Right cardiac atrium (tissue), 5 donors: ENCODE data around the gene WLS. TPM values are rescaled to one million over a fixed set of nuclear protein-coding genes. Genes with fewer than 3 reads are reported as not detected.
"Not testable (repeated sequence)": the region's sequence is repeated elsewhere in the genome, so short reads cannot be mapped to it uniquely, and the experiment has no call there.

Experiments
- ATAC-seq, 2 donors: fragments of 200-7000 bp; cut with Tn5 transposase; one replicate each; pipeline versions ENCODE4 v1.8.0 to v1.9.1; 2020; ENCODE audit warnings: moderate library complexity in 2 of 2, mild to moderate bottlenecking in 1 of 2
- DNase-seq, 3 donors: peaks; one replicate each; pipeline ENCODE4 v3.0.0-alpha.2; 2020
- H3K27ac ChIP-seq: one replicate; pipeline ENCODE4 v1.5.1; 2013; ENCODE audit warnings: mild to moderate bottlenecking, low read length, control low read depth, moderate library complexity
- H3K27me3 ChIP-seq: one replicate; pipeline ENCODE4 v1.6.1; 2013; ENCODE audit not compliant: control insufficient read depth, insufficient read depth
- H3K4me1 ChIP-seq: one replicate; pipeline ENCODE4 v1.6.1; 2013; ENCODE audit warnings: low read length; ENCODE audit not compliant: control insufficient read depth, insufficient read depth
- H3K4me3 ChIP-seq: one replicate; pipeline ENCODE4 v1.5.1; 2013; ENCODE audit warnings: low read length, control low read depth
- H3K9me3 ChIP-seq: one replicate; pipeline ENCODE4 v1.6.1; 2013; ENCODE audit warnings: low read length; ENCODE audit not compliant: control insufficient read depth
- whole genome bisulfite sequencing: extraction: QIAGEN DNeasy Blood & Tissue Kit; methylation state at CpG from one replicate; pipeline ENCODE4 v1.1.7; 2013; 5-methylcytosine and 5-hydroxymethylcytosine counted together
- intact Hi-C, 4 donors: fragments of 100-400 bp; cut with DNase I; formaldehyde crosslinking; loops; one replicate each; pipeline versions ENCODE4 v1.11.0 to v1.14.0; 2022 to 2023
- polyA plus RNA-seq: library from polyadenylated mRNA; stranded (reverse); fragments of 200-250 nt; gene quantifications from one replicate; pipeline ENCODE4 v1.2.3, GENCODE V29; 2013
- total RNA-seq, 4 donors: library from RNA; stranded (reverse); fragmentation: NEBNext Ultra II Directional; extraction: Animal tissue kit (Norgen Biotek cat#: 25700); gene quantifications; one replicate each; pipeline ENCODE4 v1.2.1, GENCODE V29; 2021
- donor health status: healthy with polysubstance abuse.
- donor health status: DM: no; HTN: yes; CAD: no.
- donor health status: DM: no; HTN: no; CAD: no.
- donor health status: DM: no; HTN: yes; CAD: no; lungs with severe emphysema.
- donor health status: DM: yes; HTN: yes; CAD: no.

WLS gene
- total and polyA plus RNA-seq, 5 donors = 50.9 to 102 (median 101) TPM

DNA sequence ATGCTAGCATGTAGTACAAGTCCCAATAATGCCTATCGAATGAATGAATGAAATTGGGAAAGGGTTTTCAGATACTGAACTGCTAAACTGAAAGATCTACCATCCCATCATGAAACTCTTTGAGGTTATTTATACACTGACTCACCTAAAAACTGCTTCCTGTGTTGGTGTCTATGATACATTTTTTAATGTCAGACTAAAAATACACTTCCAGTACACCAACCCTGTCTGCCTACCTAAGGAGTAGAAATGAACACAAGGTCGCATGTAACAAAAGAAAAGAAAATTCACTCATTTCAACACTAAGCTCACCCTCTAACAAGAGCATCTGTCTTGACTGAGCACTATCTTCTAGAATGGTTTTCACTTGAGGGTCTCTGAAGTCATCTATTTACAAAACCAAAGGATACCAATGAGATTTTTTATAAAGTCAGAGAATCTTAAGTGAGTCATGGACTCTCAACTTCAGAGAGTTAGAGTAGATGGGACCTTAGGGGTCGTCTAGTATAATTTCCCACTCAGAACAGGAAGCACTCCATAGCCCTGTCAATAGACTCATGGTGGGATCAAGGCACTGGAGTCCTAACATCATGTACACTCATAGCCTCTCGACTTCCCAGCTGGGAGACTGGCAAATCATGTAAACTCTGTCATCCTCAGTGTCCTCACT, 53.4 kb downstream of the WLS start:
- no peak overlapping the region for H3K27ac ChIP-seq
- H3K27me3 ChIP-seq = no peaks in the 10 kb centered on the region
- ATAC-seq (no peak), DNase-seq (no peak)
- H3K9me3 ChIP-seq = no peaks in the 10 kb centered on the region
- peaks cover 9% of the 10 kb centered on the region for H3K4me1 ChIP-seq
- WGBS = 90% methylated on average over 4 of the region's 4 CpGs
- intact Hi-C loops = no loop called here
- H3K4me3 ChIP-seq = no peak overlapping the region

DNA sequence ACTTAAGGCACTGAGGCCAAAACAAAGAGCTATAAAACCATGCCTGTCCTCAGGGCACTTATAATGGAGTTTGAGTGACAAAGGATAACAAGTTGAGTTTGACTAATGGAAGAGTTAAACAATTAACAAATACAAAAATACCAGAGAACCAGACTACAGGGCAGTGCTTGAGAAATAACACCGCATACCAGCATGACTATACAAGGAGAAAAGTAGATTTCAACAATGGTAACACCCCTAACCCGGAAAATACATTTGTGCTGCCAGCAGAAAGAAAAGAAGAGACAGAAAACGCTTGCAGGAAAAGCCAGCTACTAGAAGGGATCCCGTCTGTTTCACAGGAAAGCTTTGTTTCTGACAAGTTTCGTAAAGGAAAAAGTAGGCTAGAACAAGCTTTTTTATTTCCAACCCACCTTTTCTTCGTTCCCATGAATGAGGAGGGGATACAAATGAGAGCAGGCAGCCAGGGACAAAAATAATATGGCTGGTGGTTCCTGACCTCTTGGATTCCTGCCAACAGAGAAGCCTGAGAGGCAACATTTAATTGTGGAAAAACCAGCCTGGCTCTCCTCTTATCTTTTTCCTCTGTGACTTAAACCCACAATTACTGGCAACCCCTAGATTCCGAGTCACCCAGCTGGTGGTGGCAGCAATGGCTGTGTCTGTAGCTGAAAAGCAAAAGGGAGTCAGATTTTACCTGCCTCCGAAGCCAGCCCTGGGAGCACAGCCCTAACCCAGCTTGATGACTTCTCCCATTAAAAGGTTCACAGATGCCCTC, 56.5 kb downstream of the WLS start:
- Histone ChIP-seq H3K9me3 (no peaks in the 10 kb centered on the region), H3K27me3 (no peaks in the 10 kb centered on the region), H3K4me1 (peaks cover 15% of the 10 kb centered on the region), H3K27ac (peak overlapping the region; percentile 45), H3K4me3 (no peak overlapping the region)
- peak in 1 of 3 donors; percentile 38 for DNase-seq
- intact Hi-C loops = no loop called here
- peak in 1 of 2 donors; percentile 23 for ATAC-seq
- WGBS = 58% methylated on average over 8 of the region's 8 CpGs

DNA sequence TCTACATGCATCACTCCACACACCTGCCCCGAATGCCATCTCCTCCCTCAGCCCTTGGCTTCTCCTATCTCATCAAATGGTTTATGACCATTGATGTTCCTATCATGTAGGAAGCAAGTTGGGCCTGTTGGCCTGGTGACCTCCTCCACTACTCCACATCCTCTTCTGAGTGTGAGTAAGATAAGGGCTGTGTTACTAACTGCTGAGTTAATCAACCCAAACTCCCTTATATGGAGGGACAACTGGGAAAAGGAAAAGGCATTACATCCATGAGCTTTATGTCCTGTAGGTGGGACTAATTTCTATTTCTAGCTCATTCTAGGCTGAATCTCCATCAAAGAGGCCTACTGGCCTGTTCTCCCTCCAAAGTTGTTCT, 57.6 kb downstream of the WLS start:
- 63% methylated on average over 1 of the region's 1 CpG for WGBS
- H3K4me1 ChIP-seq = peaks cover 15% of the 10 kb centered on the region
- ATAC-seq = peak; percentile 43 to 82
- H3K27ac ChIP-seq = peak overlapping the region; percentile 87
- intact Hi-C loops = no loop called here
- peak in 1 of 3 donors; percentile 30 for DNase-seq
- no peaks in the 10 kb centered on the region for H3K27me3 ChIP-seq
- H3K4me3 ChIP-seq = no peak overlapping the region
- H3K9me3 ChIP-seq = no peaks in the 10 kb centered on the region

DNA sequence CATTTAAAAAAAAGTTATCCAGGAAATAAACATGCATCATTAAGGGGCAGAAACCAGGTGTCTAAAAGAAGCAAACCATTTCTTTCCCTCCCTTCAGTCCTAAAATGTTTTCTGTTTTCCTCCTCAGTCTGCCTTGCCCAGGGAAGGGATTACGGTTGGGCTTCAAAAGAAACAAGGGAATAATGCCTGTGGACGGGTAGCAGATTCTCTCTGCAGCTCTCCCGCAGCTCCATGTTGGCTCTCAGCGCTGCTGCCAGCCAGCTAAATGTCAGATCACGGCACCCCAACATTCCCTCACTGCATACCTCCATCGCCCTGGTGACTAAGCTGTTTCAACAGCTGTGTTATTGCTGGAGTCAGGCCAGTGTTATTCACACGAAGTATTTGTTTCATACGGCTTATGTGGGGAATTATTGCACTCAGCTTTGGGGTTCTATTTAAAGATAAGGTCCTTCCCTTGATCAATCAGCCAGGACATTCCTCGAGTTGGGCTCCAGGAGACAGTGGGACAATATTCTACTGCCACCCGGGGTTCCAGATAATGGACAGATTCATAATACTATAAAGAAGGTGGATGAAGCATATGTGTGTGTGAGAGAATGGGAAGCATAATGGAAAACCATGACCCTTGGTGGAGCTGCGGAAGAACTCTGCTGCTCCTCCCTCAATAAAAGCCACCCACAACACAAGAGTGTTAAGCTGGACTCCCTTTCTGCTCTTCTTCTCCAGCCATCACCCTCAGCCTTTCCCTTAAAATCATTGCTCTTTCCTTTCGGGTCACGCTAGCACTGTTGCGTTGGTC, 58.2 kb downstream of the WLS start:
- H3K9me3 ChIP-seq = no peaks in the 10 kb centered on the region
- peak overlapping the region; percentile 87 for H3K27ac ChIP-seq
- peaks cover 15% of the 10 kb centered on the region for H3K4me1 ChIP-seq
- peak overlapping the region; percentile 9 for H3K4me3 ChIP-seq
- ATAC-seq (peak; percentile 81 to 86), DNase-seq (peak; percentile 55 to 76 (median 57))
- 37% methylated on average over 14 of the region's 14 CpGs for WGBS
- intact Hi-C loops = no loop called here
- no peaks in the 10 kb centered on the region for H3K27me3 ChIP-seq

DNA sequence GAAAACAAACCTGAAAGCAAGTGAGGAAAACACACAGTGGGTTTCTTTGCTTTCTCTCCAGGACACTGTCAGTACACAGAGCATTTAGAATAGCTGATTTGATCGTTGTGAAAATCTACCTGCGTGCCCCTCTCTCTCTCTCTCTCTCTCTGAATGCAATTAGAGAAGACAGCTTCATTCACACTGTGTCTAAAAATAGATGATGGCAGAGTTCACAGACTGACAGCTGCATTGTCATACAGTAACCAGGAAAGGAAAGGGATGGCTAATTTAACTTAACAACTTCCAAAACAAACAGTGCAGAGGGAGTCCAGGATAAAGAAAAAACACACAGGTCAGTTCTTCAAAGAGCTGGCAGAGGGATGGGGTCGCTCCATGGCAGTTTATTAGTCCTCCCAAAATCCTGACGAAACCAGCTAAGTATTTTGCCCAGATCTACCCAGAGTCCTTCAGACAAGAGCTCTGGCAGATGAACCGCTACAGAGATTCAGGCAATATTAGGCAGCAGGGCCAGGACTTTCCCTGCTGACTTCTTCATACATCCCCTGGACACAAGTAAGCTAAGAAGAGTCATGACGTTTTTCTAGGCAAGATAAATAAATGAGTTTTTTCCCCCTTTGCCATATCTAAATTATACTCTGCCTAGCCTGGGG, 58.9 kb downstream of the WLS start:
- peaks cover 17% of the 10 kb centered on the region for H3K4me1 ChIP-seq

DNA sequence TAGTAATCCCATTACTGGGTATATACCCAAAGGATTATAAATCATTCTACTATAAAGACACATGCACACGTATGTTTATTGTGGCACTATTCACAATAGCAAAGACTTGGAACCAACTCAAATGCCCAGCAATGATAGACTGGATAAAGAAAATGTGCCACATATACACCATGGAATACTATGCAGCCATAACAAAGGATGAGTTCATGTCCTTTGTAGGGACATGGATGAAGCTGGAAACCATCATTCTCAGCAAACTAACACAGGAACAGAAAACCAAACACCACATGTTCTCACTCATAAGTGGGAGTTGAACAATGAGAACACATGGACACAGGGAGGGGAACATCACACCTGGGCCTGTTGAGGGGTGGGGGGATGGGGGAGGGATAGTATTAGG, 60.5 kb downstream of the WLS start:
- DNase-seq, H3K4me3 ChIP-seq, H3K27ac ChIP-seq, H3K9me3 ChIP-seq, H3K27me3 ChIP-seq, intact Hi-C loops, ATAC-seq: not testable (repeated sequence)
- 52% methylated on average over 1 of the region's 1 CpG for WGBS
- peaks cover 21% of the 10 kb centered on the region for H3K4me1 ChIP-seq

More for the DNA sequence above, 58.9 kb downstream of the WLS start:
- Histone ChIP-seq H3K27ac (peak overlapping the region; percentile 84), H3K27me3 (no peaks in the 10 kb centered on the region), H3K9me3 (no peaks in the 10 kb centered on the region), H3K4me3 (peak overlapping the region; percentile 9)
- peak; percentile 50 to 56 for ATAC-seq
- intact Hi-C loops = no loop called here
- DNase-seq = no peak
- 19% methylated on average over 6 of the region's 6 CpGs for WGBS

DNA sequence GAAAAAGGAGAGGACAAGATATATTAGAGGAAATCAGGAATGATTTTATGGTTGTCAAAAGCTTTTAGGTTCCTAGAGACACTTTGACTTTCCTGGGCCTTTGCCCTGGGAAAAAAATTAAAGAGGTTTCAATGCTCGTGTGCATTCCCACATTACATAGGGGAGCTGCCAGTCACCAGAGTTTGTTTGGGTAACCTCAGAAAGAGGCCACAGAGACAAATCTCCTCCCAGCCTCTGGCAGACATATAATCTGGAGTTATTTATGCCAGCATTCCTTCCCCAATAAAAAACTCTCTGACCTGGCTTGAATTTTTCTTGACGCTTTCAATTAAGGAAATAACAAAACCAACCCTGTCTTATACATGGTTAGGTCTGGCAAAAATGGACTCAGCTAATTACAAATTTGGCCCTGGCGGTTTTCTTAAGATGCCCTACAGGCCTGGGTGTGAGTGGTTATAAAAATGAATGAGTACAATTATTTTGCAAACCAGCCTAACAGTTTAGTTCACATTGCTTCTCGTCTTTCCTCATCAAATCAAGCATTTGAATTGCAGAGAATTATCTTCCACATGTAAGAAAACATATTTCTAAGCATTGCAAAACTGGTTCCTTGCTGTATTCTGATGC, 63.7 kb downstream of the WLS start:
- Histone ChIP-seq H3K9me3 (no peaks in the 10 kb centered on the region), H3K4me1 (peaks cover 11% of the 10 kb centered on the region), H3K27ac (no peak overlapping the region), H3K4me3 (no peak overlapping the region), H3K27me3 (no peaks in the 10 kb centered on the region)
- 46% methylated on average over 4 of the region's 4 CpGs for WGBS
- DNase-seq (no peak), ATAC-seq (peak in 1 of 2 donors; percentile 38)
- intact Hi-C loops = no loop called here

DNA sequence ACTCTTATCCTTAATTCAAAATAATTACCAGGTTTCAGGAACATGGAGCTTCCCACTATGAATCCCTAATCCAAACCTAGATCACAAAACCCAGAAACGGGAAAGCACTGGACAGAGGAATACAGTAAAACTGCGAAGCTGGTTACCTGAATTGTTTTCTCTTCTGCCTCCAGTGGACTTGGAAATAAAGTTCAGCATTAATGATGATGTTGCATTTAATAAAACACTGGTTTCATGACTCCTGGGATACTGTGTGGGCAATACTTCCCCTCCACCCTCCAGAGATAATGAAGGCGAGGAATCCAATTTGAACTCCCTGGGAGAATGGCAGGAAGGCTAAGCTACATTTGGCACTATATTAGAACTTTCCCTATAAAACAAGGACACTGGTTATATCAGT, 65.1 kb downstream of the WLS start:
- Histone ChIP-seq H3K9me3 (no peaks in the 10 kb centered on the region), H3K4me3 (no peak overlapping the region), H3K27me3 (no peaks in the 10 kb centered on the region), H3K27ac (no peak overlapping the region), H3K4me1 (peaks cover 6% of the 10 kb centered on the region)
- ATAC-seq = no peak
- no peak for DNase-seq
- intact Hi-C loops = no loop called here
- 88% methylated on average over 3 of the region's 3 CpGs for WGBS

DNA sequence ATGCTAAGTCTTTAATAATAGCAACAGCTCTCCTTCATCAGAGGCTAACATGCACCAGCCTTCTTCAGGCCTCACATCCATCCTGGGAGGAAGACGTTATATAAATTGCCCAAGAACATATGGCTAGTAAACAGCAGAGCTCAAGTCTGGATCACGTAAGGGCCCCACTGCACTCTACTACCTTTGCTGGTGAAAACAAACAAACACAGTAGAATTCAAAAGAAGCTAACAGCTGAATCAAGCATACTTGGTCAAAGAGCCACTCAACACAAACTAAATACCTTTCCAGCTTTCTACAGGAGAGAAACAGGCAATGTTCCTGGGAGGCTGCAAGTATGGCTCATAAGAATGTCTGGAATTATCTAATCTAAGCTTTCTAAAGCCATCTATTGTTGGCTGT, 66.0 kb downstream of the WLS start:
- ATAC-seq (no peak), DNase-seq (no peak)
- 87% methylated on average over 2 of the region's 2 CpGs for WGBS
- Histone ChIP-seq H3K9me3 (no peaks in the 10 kb centered on the region), H3K27me3 (no peaks in the 10 kb centered on the region), H3K4me3 (no peak overlapping the region), H3K27ac (no peak overlapping the region), H3K4me1 (peaks cover 6% of the 10 kb centered on the region)
- intact Hi-C loops = no loop called here

DNA sequence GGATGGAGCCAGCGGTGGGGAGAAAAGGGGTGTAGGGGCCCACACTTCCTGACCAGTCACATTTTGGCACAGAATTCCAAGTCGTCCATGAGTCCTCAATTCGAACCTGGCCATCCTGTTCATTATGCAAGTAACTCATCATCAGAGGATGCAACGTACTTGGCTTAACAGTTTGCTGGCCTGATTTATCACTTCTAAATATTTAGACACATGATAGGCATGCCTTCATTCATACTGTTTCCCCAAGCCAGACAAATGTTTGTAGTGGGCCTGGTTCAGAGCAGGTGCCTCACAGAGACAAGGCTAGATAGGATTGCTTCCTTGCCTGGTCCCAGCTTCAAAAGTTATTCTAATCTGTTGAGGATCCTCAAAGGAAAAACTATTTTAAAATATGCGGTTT, 66.7 kb downstream of the WLS start:
- Histone ChIP-seq H3K4me1 (peaks cover 6% of the 10 kb centered on the region), H3K4me3 (no peak overlapping the region), H3K27ac (no peak overlapping the region), H3K9me3 (no peaks in the 10 kb centered on the region), H3K27me3 (no peaks in the 10 kb centered on the region)
- ATAC-seq (no peak), DNase-seq (no peak)
- 86% methylated on average over 5 of the region's 5 CpGs for WGBS
- intact Hi-C loops = no loop called here
